GM12892 (cell line): Measurements from ENCODE around the gene LENG9.

Experiments
- POLR2A ChIP-seq: IDR thresholded peaks from 2 replicates; pipeline ENCODE4 v1.6.1; 2011; ENCODE audit warnings: low read depth, low read length, control low read depth
- POLR2AphosphoS5 ChIP-seq: IDR thresholded peaks from 2 replicates; pipeline ENCODE4 v1.6.1; 2011; ENCODE audit warnings: low read depth, low read length, control low read depth

GRCh38 chr19:54420383-54421168 lies 43.0 kb downstream of the LENG9 start:
- TF ChIP-seq POLR2A = no peak
- no peak for TF ChIP-seq POLR2AphosphoS5
